Measurements from ENCODE around the gene FGFR2. TPM values are rescaled to one million over a fixed set of nuclear protein-coding genes. Genes with fewer than 3 reads are reported as not detected.

FGFR2 gene
- total RNA-seq, 1 donor from 2014 or later = 135 TPM

DNA sequence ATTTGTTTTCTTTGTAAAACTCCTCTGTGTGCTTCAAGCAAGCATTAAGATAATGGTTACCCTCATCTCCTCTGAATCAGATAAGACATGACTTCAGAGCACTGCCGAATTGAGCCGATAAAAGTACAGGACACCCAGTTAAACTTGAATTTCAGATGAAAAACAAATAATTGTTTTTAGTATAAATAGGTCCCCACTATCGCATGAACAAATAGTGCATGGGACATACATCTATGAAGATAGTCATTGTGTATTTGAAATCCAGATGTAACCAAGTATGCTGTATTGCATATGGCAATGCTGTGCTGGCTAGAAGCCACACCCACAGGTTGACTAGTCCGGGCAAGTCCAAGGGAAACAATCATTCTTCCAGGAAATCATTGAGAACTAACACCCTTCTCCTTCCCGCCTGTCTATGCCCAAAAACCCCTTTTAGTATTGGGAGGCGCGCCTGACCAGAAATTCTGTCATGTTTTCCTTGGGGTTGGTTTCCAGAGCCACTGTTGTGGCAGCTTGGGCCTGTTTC is 12.6 kb upstream of the FGFR2 start:
- no peak for DNase-seq (ENCODE audit: low spot score)

DNA sequence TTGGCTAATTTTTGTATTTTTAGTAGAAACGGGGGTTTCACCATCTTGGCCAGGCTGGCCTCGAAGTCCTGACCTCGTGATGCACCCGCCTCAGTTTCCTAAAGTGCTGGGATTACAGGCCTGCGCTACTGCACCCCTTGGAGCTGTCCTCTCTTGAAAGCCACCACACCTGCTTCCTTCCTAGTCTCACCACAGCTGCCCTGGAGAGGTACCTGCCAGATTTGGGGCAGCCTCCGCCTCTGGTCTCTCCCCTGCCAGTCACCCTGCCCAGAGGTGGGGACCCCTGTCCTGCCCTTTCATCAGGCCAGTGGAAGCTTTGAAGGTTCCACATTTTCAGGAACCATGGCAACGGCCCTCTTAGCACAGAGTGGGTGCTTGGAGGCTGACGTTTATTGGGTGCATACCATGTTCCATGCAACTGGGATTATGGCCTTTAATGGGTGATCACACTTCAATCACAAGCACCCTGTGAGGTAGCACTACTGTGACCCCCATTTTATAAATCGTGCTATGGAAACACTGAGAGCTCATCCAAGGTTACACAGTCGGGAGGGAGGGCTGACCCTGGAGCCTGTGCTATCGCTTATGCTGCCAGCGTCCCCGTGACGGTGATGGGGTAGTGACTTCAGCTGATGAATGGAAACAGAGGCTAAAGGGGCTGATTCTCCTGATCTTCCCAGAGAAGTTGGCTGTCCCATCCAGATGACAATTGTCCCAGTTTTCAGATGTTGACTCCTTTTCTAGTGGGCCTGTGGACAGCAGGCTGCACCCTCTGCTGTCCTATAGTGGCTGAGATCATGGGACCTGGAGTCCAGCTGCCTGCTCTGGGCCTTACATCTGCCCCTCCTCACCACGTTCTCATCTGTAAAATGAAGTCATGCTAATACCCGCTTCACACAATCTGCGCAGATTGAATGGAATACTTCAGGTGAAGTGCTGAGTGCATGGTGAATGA is 11.5 kb upstream of the FGFR2 start:
- DNase-seq (ENCODE audit: low spot score) = no peak

DNA sequence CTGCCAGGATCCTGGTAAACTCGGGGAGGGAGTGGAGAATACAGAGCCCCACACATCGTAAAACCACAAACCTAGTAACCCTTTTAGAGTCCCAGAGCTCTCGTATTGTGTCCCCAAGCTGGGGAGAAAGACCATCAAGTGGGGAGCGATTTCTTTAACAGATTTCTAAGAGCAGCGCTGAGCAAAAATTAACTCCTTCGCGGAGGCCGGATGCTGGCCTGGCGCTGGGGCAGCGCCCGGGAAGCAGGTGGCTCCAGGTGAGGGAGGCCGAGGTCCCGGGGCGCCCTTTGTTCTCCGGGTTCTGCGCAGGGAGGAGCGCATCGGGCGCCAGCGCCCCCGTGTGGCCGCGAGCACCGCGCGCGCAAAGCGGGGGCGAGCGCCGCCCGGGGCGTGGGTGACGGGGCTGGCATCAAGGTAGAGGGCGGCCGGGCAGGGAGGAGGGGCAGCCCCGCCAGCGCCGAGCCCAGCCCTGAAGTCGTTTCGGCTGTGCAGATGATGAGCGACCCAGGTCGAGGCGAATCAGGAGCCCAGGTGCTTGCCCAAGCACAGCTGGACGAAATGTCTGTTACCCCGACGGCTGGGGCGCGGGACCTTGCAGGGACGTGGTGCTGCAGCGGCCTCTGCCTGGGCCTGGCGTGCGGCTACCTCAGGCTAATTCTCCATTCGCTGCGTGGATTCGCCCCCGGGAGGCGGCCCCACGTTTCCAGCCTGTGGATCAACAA is 10.4 kb upstream of the FGFR2 start:
- peak; percentile 56 for DNase-seq (ENCODE audit: low spot score)

DNA sequence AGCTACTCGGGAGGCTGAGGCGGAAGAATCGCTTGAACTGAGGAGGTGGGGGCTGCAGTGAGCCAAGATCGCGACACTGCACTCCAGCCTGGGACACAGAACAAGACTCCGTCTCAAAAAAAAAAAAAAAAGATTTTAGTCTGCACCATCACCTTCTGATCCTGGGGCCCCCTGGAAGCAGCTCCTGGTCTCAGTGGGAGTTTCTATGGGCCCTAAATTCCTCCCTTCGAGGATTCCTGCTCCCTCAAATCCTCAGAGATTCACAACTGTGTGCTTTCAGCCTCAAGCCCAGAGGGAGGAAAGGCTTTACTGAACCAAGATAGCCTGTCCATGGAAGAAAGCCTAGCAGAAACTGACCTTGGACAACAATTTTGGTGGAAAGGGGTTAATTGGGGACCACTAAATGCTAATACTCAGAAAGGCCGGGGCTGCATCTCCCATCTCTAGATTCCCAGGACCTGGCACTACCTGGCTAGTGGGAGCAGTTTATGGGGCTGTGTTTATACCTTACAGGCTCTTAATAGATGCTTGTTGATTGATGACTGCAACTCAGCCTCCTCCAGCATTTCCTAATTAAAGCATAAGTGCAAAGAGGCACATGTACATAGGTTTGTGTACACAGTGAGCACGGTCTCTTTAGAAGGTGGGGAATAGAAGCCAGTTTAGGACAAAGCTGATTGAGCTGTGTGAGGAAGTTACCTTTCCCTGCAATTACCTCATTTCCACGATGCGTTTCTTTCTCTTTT is 9.2 kb upstream of the FGFR2 start:
- DNase-seq (ENCODE audit: low spot score) = no peak

DNA sequence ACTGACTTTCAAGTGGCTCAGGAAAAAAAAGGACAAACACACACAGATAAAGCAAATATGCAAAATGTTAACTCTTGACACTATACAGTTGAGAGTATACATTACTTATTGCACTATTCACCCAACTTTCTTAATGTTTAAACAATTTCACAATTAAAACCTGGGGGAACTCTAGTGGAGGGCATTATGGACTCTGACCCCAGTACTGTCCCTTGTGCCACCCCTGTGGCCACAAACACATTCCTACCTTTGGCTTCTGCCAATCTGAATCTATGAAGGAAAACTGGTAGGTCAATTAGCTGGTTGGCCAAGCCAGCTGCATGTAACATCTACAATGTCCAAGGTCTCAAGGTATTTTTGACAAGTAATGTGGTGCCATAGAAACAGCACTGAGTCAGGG is 7.5 kb upstream of the FGFR2 start:
- no peak for DNase-seq (ENCODE audit: low spot score)

DNA sequence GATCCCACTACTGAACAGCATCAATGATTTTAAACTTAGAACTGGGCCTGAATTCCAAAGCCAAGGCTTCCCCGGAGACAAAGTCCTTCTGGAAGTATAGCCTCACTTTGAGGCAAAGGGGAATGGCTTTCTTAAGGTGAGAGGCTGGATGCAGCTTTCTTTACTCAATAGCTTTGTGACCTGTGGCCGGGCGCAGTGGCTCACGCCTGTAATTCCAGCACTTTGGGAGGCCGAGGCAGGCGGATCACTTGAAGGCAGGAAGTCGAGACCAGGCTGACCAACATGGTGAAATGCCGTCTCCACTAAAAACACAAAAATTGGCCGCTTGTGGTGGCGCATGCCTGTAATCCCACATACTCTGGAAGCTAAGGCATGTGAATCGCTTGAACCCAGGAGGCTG is 3.2 kb upstream of the FGFR2 start:
- DNase-seq (ENCODE audit: low spot score) = no peak

DNA sequence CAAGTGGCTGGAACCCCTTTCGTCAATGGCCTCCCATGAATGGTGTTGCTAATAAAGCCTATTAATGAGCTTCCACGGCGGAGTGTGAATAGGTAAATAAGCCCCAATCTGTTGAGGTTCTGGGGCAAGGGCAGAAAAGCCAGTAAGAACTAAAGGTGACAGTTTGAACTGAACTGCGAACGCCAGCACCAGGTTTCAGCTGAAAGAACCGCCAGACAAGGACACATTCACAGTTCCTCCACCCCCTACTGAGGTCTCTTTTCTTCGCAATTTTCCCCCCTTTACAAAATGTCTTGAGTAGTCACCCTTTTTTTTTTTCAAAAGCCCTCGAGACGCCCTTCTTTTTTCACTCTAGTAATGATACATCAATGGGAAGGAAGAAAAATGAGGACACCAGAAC is 2.4 kb upstream of the FGFR2 start:
- no peak for DNase-seq (ENCODE audit: low spot score)

DNA sequence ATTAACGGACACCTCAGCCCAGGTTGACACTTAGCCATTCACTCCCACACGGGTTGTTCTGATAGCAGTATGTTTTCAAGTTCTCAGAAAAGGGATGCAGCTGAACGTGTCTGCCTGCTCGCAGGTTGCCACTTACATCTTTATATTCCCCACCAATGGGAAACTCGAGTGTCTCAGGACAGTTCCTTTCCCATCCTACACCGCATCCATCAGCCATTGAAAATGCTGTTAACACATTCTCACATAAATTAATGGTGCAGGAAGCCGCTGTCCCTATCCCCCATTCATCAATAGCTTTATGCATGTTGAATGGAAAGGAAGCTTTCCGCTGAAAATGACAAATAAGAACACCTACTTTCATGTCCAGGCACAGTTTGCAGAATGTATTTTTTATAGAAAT is 1.7 kb upstream of the FGFR2 start:
- no peak for DNase-seq (ENCODE audit: low spot score)

DNA sequence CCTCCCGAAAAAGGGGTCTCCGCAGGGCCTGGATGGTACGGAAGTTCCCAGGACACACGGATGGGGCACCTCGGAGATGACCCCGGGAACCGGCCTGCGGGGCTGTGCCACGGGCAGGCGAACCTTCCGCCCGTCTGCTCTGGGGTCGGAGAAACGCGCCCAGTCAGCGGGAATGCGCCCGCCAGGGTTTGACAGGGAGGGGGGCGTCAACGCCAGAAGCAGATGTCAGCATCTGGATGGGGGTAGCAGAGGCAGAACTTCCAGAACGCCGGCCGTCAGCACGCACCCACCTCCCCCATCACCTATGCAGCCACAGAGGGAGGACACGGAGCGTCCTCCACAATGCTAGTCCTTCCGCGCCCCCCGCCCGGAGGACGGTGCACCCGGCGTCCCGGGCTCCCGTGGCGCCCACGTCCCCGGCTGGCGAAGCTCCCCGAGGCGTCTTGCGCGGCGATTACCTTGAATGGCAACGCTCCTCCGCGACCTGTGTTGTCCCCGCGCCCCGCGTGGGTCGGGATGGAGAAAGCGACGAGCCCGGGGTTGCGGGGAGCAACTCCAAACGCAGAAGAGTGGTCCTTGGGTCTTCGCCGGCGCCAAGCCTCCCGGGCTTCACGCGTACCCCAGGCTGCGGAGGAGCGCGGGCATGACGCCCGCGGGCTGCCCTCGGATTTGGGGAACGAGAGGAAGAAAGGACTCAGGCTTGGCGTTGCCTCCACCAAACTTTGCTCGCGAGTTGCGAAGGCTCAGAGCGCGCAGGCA is 561 bp downstream of the FGFR2 start:
- DNase-seq (ENCODE audit: low spot score) = no peak

DNA sequence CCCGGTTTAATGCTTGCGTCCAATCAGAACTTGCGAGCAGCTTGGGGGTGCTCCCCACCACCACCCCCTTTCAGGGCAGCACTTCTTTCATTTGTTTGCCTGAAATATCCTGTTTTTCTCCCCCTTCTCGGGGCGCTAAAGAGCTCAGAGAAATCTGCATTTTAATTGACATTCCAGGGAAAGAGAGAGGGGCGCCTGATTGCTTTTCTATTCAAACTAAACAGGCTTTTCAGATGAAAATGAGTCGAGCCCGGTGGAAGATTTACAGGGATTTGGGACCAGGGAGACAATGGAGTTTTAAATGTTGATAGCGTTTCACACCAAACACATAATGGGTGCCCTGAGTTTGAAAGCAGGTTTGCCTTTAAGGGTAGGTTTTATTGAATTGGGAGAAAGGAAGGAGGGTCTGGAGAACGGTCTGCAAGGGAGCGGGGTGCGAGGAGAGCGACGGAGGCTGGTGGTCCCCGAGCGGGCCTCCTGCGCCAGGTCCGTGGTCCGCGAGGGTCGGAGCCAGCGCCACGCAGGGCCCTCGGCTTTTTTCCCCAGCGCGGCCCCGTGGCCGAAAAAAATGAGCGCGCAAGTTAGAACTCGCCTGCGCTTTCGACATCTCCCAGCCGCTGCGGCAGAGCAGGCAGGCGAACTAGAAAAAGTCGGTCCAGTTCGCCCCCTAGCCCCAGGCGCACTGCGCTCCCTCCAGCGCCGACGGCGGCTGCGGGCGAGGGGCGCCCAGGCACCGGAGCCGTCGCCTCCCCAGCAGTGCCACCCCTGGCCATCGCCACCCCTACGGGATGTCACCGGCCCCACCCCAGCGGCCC is 1.3 kb downstream of the FGFR2 start:
- peak; percentile 59 for DNase-seq (ENCODE audit: low spot score)

DNA sequence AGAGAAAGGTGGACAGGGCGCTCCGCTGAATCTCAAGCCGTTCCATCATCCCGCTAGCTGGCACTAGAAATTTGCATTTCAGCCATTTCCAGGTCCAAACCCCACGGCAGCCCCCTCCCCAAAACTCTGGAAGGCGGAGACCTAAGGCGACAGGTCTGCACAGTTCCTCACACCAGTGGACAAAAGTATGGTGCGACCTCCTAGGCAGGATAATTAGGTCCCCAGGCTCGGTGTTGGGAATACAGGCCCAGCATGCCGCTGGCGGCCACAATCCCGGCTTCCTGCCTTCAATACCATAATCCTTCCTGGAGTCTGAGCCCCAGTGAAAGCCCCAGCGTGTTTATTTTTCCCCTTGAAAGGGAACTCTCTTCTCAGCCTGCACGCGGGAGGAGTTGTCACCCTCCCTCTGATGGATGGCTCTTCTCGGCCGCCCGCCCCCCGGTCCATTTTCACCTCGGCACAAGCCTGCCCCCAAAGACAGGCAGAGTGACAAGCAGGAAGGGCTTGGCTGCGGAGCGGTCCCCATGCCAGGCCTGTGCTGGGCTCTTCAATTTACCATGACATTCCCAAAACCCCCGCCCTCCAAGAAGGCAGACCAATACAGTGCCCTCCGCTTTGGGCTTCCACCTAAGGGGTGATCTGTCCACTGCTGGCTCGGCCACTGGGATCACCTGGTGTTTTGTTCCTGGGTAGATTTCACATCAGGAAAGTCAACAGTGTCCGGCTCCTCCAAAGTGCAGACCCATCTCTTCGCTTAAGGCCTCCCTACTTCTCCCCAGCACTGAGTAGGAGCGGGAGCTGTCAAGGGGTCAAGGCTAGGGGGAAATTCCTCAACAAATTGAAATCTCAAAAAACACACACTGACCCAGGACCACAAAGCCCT is 2.2 kb downstream of the FGFR2 start:
- no peak for DNase-seq (ENCODE audit: low spot score)

DNA sequence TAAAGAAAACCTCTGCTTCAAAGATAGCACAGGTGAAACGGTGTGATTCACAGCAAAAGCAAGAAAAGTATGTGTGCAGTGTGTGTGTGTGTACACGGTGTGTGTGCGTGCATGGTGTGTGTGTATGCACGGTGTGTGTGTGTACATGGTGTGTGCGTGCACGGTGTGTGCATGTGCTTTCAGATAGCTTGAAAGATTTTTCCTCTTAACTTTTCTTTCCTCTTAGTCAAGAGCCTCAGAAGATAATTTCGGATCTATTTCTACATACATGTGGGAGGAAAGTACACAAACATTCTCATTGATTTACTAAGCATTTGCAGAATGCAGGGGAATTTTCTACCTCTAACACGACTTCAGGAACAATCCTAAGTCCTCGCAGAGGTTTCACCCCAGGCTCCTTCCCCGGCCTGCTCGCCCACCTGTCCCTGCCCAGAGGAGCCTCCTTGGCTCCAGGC is 2.9 kb downstream of the FGFR2 start:
- DNase-seq (ENCODE audit: low spot score) = no peak

DNA sequence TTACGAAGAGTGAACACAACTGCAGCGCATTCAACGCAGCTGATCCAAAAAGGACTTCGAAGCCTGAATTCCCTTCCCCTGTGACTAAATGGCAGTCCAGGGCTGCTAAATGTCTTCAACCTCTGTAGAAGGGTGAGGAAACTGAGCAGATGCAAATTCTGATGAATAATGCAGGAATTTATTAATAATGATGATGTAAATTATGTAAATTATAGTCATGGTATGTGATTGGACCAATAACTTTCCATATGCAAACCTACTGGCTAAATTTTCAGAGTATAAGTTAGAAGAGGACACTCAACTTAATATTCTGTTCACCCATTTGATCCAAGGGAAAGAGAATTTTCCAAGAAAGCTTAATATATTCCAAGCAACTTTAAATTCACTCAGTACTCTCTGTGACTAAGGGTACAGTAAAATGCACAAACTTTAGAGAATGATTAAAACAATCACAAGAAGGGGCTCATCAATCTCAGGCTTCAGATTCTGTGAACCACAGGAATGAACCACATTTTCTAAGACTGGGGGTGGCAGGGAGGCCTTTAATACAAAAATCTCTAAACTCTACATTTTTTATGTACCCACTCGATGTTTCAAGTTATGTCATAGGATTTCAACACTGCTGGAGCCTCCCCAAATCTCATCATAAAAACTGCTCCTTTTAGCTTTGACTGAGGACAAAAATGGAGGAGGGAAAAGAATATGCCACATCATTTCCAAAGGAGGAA is 3.5 kb downstream of the FGFR2 start:
- no peak for DNase-seq (ENCODE audit: low spot score)

DNA sequence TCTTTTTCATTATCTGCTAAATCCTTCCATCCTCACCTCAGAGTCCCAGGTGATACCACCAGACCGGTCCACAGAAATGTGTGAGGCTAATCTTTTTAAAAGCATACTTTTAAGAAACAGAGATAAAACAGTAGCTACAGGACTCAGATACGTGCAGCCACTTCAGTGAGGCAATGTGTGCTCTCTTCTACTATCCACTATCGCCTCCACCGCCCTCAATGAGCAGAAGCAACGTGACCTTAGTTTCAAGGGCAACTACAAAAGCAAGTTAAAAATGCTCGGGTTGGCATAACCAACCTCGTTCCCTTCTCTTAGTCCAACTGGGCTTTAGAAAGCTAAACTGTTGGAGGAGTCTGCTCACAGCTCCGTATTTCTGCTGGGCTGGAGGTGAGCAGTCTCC is 4.2 kb downstream of the FGFR2 start:
- no peak for DNase-seq (ENCODE audit: low spot score)

DNA sequence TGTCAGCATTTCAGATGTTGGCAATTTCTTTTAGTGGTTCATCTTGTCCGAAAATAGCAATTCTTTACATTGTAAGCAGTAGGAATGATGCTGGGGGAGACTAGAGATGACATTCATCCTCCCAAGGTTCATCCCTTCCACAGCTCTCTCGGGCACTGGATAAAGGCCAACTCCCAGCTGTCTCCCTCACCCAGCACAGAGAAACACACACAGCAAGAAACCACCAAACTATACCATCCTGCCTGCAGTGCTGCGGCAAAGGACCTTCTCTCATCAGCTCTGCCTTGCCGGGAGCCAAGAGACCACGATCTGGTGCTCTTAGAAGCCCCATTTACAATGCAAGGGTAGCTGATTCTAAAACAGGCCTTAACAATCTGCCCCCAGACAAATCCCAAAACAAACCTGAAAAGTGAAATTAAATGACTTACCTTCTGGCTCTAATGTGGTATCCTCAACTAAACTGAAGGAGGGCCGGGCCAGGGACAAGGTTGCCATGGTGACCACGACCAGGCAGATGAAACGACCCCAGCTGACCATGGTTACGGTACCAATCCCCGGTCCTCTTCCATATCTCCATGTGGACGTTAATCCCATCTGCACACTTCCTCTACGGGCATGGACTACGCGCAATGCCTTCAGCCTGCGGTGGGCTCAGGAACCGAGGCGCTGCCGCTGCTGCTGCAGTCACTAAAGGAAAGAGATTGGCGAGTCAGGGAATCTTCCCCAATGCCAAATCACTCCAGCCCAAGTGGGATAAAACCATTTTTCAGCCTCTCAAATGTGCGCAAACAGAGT is 4.8 kb downstream of the FGFR2 start:
- DNase-seq (ENCODE audit: low spot score) = no peak

DNA sequence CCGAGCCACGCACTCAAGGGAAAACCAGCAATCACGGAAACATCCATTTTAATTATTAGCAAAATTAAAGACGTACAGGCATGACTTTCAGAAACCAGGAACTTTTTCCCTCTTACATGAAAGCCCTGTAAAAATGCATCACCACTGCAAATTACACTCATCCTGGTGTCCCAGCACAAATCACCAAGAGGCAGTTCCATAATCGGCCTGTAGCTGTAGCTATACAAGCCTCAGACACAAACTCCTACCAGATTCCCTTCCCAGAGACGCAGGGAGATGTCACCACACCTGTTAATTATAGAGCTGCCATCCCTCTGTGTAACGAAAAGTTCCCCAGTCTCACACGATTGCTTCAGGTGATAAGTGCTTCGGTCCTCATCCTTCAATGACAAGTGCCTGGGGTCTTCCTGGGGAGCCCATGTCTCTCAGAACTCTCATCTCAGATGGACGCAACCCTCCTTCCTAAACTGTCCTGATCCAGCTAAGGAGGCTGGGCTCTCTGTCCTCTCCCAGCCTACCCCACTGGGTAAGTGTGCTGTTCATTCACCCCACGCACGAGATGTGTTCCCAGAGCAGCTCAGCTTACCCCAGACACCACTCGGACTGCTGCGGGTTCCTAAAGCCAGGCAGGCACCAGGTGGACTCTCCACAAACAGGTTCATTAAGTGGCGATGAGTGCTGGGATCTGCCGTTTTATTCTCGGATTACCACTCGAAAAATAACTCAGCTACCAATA is 5.9 kb downstream of the FGFR2 start:
- DNase-seq (ENCODE audit: low spot score) = no peak

DNA sequence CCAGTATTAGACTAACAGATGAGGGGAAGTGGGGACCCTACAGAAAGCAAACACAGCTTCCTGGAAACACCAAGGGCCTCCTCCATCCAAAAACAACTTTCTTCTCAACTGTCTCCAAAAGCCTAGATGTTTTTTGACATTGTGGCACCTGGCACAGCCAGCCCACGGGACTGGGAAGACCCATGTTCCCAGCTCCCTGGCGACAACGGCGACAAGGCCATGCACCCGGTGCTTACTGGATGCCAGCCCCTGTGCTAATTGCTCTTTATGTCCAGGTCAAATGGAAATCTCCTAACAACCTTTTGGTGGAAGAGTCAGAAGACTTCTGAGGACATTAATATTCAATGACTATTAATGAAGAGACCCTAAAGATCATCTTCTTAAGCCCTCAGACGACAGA is 7.1 kb downstream of the FGFR2 start:
- DNase-seq (ENCODE audit: low spot score) = no peak
